PC-3 (cell line): ENCODE data around the gene FGD5. TPM values are rescaled to one million over a fixed set of nuclear protein-coding genes. Genes with fewer than 3 reads are reported as not detected.
"Not testable (repeated sequence)": the region's sequence is repeated elsewhere in the genome, so short reads cannot be mapped to it uniquely, and the experiment has no call there.

Experiments
- ATAC-seq: fragments of 200-7000 bp; cut with Tn5 transposase; 2 replicates; pipeline ENCODE4 v1.9.1; 2020; ENCODE audit warnings: mild to moderate bottlenecking, moderate library complexity
- BruUV-seq: library from RNA; stranded (reverse); fragments of 400-500 nt; replicated peaks from 2 replicates; lab custom pipeline; 2021; lab: Mats Ljungman, UMichigan
- CTCF ChIA-PET: fragments of 300-600 bp; sonication (Branson Sonifier 250); formaldehyde crosslinking; loops from one replicate; lab custom pipeline; 2022; ENCODE audit warnings: antibody characterized with exemption; lab: Charles Lee
- POLR2A ChIA-PET: fragments of 300-600 bp; sonication (Branson Sonifier 250); formaldehyde crosslinking; loops from one replicate; lab custom pipeline; 2022; ENCODE audit warnings: antibody characterized with exemption; ENCODE audit not compliant: unreplicated experiment; lab: Charles Lee
- DNase-seq: peaks from one replicate; pipeline ENCODE4 v3.0.0-alpha.2; 2015
- H2AFZ ChIP-seq: fragments of 300-600 bp; sonication (generic); 2 replicates; pipeline ENCODE4 v1.6.0; 2016; ENCODE audit warnings: antibody characterized with exemption, low read length
- H3F3A ChIP-seq: fragments of 300-600 bp; sonication (generic); one replicate; pipeline ENCODE4 v1.6.0; 2017; ENCODE audit warnings: antibody characterized with exemption, low read length, control low read depth, mild to moderate bottlenecking; ENCODE audit not compliant: unreplicated experiment
- H3K27ac ChIP-seq: fragments of 300-600 bp; sonication (generic); 2 replicates; pipeline ENCODE4 v1.5.1; 2016; ENCODE audit warnings: mild to moderate bottlenecking, low read length
- H3K27me3 ChIP-seq: fragments of 300-600 bp; sonication (generic); 2 replicates; pipeline ENCODE4 v1.6.1; 2016; ENCODE audit warnings: low read length, mixed read lengths
- H3K36me3 ChIP-seq: fragments of 300-600 bp; sonication (generic); 2 replicates; pipeline ENCODE4 v1.6.1; 2016; ENCODE audit warnings: low read depth, mixed run types, low read length, mixed read lengths
- H3K4me1 ChIP-seq: fragments of 300-600 bp; sonication (generic); 2 replicates; pipeline ENCODE4 v1.5.1; 2016; ENCODE audit warnings: low read length; ENCODE audit not compliant: insufficient read depth
- H3K4me2 ChIP-seq: fragments of 300-600 bp; sonication (generic); 2 replicates; pipeline ENCODE4 v1.6.0; 2016; ENCODE audit warnings: low read length
- H3K4me3 ChIP-seq: fragments of 300-600 bp; sonication (generic); 2 replicates; pipeline ENCODE4 v1.5.1; 2016; ENCODE audit warnings: mild to moderate bottlenecking, low read length, mixed read lengths
- H3K79me2 ChIP-seq: fragments of 300-600 bp; sonication (generic); 2 replicates; pipeline ENCODE4 v1.6.1; 2017; ENCODE audit warnings: low read length, mixed read lengths
- H3K9ac ChIP-seq: fragments of 300-600 bp; sonication (generic); 2 replicates; pipeline ENCODE4 v1.6.0; 2016; ENCODE audit warnings: mild to moderate bottlenecking, low read length
- H3K9me2 ChIP-seq: fragments of 300-600 bp; sonication (generic); replicated peaks from 2 replicates; pipeline ENCODE4 v1.6.1; 2016; ENCODE audit warnings: mixed run types, low read length, mixed read lengths
- H3K9me3 ChIP-seq: fragments of 300-600 bp; sonication (generic); 2 replicates; pipeline ENCODE4 v1.6.1; 2016; ENCODE audit warnings: low read length, mixed read lengths
- H4K20me1 ChIP-seq: fragments of 300-600 bp; sonication (generic); 2 replicates; pipeline ENCODE4 v1.6.1; 2016; ENCODE audit warnings: low read length, mixed read lengths
- CTCF ChIP-seq: fragments of 300-600 bp; sonication (generic); conservative IDR thresholded peaks from 2 replicates; pipeline ENCODE4 v1.5.1; 2017; ENCODE audit warnings: antibody characterized with exemption, low read depth, mild to moderate bottlenecking, low read length
- EZH2 ChIP-seq: fragments of 300-600 bp; sonication (generic); IDR thresholded peaks from one replicate; pipeline ENCODE4 v1.6.1; 2017; ENCODE audit warnings: antibody characterized with exemption, mild to moderate bottlenecking, low read length; ENCODE audit not compliant: unreplicated experiment
- EZH2phosphoT487 ChIP-seq: fragments of 300-600 bp; sonication (generic); IDR thresholded peaks from 2 replicates; pipeline ENCODE4 v1.6.1; 2018; ENCODE audit warnings: mild to moderate bottlenecking, antibody characterized with exemption, low read length, borderline replicate concordance
- intact Hi-C: fragments of 100-400 bp; cut with micrococcal nuclease; formaldehyde crosslinking; loops from 2 replicates; pipeline ENCODE4 v1.9.0; 2023
- total RNA-seq: library from RNA; depleted of rRNA; stranded (reverse); fragments of >200 nt; gene quantifications from 2 replicates; pipeline ENCODE4 v1.2.3, GENCODE V29; 2014

FGD5 gene
- total RNA-seq, 1 experiment from 2014 or later = not detected

- BruUV-seq = no TSS peak
- no peak overlapping the region for H3K4me3 ChIP-seq
- H2AFZ ChIP-seq = no peak overlapping the region
These were observed 10.1 kb upstream of the FGD5 start for GRCh38 chr3:14808502-14809266.

GRCh38 chr3:14809611-14810010 lies 9.2 kb upstream of the FGD5 start:
- H3K4me2 ChIP-seq, H3K27ac ChIP-seq, H2AFZ ChIP-seq, BruUV-seq, H3K36me3 ChIP-seq, H3K9ac ChIP-seq, DNase-seq, H3K9me2 ChIP-seq, CTCF ChIA-PET, H3F3A ChIP-seq, H3K4me3 ChIP-seq, ATAC-seq, H3K79me2 ChIP-seq, POLR2A ChIA-PET, H3K9me3 ChIP-seq, intact Hi-C loops, H4K20me1 ChIP-seq, H3K4me1 ChIP-seq: not testable (repeated sequence)
- H3K27me3 ChIP-seq = peaks cover 59% of the 10 kb centered on the region

More at GRCh38 chr3:14808502-14809266, 10.1 kb upstream of the FGD5 start:
- intact Hi-C loops = no loop called here
- Histone ChIP-seq H3K4me2 (no peak overlapping the region), H3K79me2 (no peaks in the 10 kb centered on the region), H3K9me3 (no peaks in the 10 kb centered on the region), H3K36me3 (no peaks in the 10 kb centered on the region), H3K4me1 (no peaks in the 10 kb centered on the region), H3K9me2 (no peaks in the 10 kb centered on the region), H3K27ac (no peak overlapping the region), H3K9ac (no peak overlapping the region), H4K20me1 (no peaks in the 10 kb centered on the region), H3F3A (no peaks in the 10 kb centered on the region), H3K27me3 (peaks cover 49% of the 10 kb centered on the region)
- ATAC-seq = no peak
- no peak for DNase-seq
- TF ChIP-seq EZH2phosphoT487 (no peak), EZH2 (no peak), CTCF (no peak)
- ChIA-PET CTCF (no interaction called here), POLR2A (no interaction called here)

GRCh38 chr3:14810070-14810791 lies 8.5 kb upstream of the FGD5 start:
- H3K4me2 ChIP-seq = no peak overlapping the region
- intact Hi-C loops = no loop called here
- CTCF ChIA-PET = no interaction called here
- no peaks in the 10 kb centered on the region for H3K36me3 ChIP-seq
- H3K9me3 ChIP-seq = no peaks in the 10 kb centered on the region
- H3K27me3 ChIP-seq = peaks cover 64% of the 10 kb centered on the region
- no peak overlapping the region for H2AFZ ChIP-seq
- POLR2A ChIA-PET = no interaction called here
- H3K4me3 ChIP-seq = no peak overlapping the region
- H4K20me1 ChIP-seq = no peaks in the 10 kb centered on the region
- H3K27ac ChIP-seq = no peak overlapping the region
- no peak for TF ChIP-seq EZH2phosphoT487
- TF ChIP-seq EZH2 = no peak
- TF ChIP-seq CTCF = no peak
- H3K9me2 ChIP-seq = no peaks in the 10 kb centered on the region
- ATAC-seq (no peak), DNase-seq (no peak)
- no peaks in the 10 kb centered on the region for H3F3A ChIP-seq
- H3K9ac ChIP-seq = no peak overlapping the region
- H3K4me1 ChIP-seq = no peaks in the 10 kb centered on the region
- no TSS peak for BruUV-seq
- H3K79me2 ChIP-seq = no peaks in the 10 kb centered on the region
